HepG2 (cell line): ENCODE data around the gene TOP2A. TPM values are rescaled to one million over a fixed set of nuclear protein-coding genes. Genes with fewer than 3 reads are reported as not detected.

Experiments used
- ARID2 ChIP-seq: sonication (generic); formaldehyde crosslinking; IDR thresholded peaks from 2 replicates; pipeline ENCODE4 v1.8.1; 2022; ENCODE audit warnings: mild to moderate bottlenecking, missing genetic modification reagents, borderline replicate concordance
- FOSL2 ChIP-seq: sonication (generic); formaldehyde crosslinking; IDR thresholded peaks from 2 replicates; pipeline ENCODE4 v1.4.0; 2020; ENCODE audit warnings: missing genetic modification reagents
- FOXC1 ChIP-seq: sonication (generic); formaldehyde crosslinking; IDR thresholded peaks from 2 replicates; pipeline ENCODE4 v1.8.0; 2022; ENCODE audit warnings: mild to moderate bottlenecking, missing genetic modification reagents, borderline replicate concordance
- GABPB1 ChIP-seq: IDR thresholded peaks from 2 replicates; pipeline ENCODE4 v1.6.1; 2016; ENCODE audit warnings: mild to moderate bottlenecking, missing genetic modification reagents, moderate library complexity, missing compliant biosample characterization
- GATAD2A ChIP-seq: IDR thresholded peaks from 2 replicates; pipeline ENCODE4 v1.6.1; 2016
- GFI1 ChIP-seq: sonication (generic); formaldehyde crosslinking; IDR thresholded peaks from 2 replicates; pipeline ENCODE4 v1.5.0; 2020; ENCODE audit warnings: missing genetic modification reagents, mild to moderate bottlenecking, borderline replicate concordance
- HNRNPL ChIP-seq: fragments of 200-400 bp; formaldehyde crosslinking; IDR thresholded peaks from 2 replicates; pipeline ENCODE4 v1.6.1; 2017; ENCODE audit warnings: mild to moderate bottlenecking, low read depth, low read length
- MTF1 ChIP-seq: sonication (generic); formaldehyde crosslinking; IDR thresholded peaks from 2 replicates; pipeline ENCODE4 v1.5.0; 2020; ENCODE audit warnings: missing genetic modification reagents
- NFE2L1 ChIP-seq: sonication (generic); formaldehyde crosslinking; IDR thresholded peaks from 2 replicates; pipeline ENCODE4 v1.4.0; 2020; ENCODE audit warnings: missing genetic modification reagents, mild to moderate bottlenecking, borderline replicate concordance
- PAX8 ChIP-seq: sonication (generic); formaldehyde crosslinking; IDR thresholded peaks from 2 replicates; pipeline ENCODE4 v1.8.0; 2022; ENCODE audit warnings: mild to moderate bottlenecking, missing genetic modification reagents, borderline replicate concordance
- SIN3A ChIP-seq: IDR thresholded peaks from 2 replicates; pipeline ENCODE4 v1.6.1; 2011; ENCODE audit warnings: low read depth, mild to moderate bottlenecking, control low read depth, low read length, borderline replicate concordance
- SSRP1 ChIP-seq: IDR thresholded peaks from 2 replicates; pipeline ENCODE4 v1.6.1; 2016; ENCODE audit warnings: control low read depth
- THAP11 ChIP-seq: IDR thresholded peaks from 2 replicates; pipeline ENCODE4 v1.6.1; 2016; ENCODE audit warnings: missing biosample characterization, missing genetic modification reagents
- ZFP1 ChIP-seq: IDR thresholded peaks from 2 replicates; pipeline ENCODE4 v1.6.1; 2016
- ZKSCAN8 ChIP-seq: IDR thresholded peaks from 2 replicates; pipeline ENCODE4 v1.6.1; 2016; ENCODE audit warnings: borderline replicate concordance, missing genetic modification reagents, missing compliant biosample characterization
- ZNF180 ChIP-seq: sonication (generic); formaldehyde crosslinking; IDR thresholded peaks from 2 replicates; pipeline ENCODE4 v1.4.0; 2020; ENCODE audit warnings: low read depth, missing genetic modification reagents, borderline replicate concordance
- ZNF205 ChIP-seq: IDR thresholded peaks from 2 replicates; pipeline ENCODE4 v1.6.1; 2018; ENCODE audit warnings: missing biosample characterization, missing genetic modification reagents
- ZNF337 ChIP-seq: sonication (generic); formaldehyde crosslinking; IDR thresholded peaks from 2 replicates; pipeline ENCODE4 v1.5.1; 2020; ENCODE audit warnings: missing genetic modification reagents, low read depth, mild to moderate bottlenecking, borderline replicate concordance
- ZNF703 ChIP-seq: sonication (generic); formaldehyde crosslinking; IDR thresholded peaks from 2 replicates; pipeline ENCODE4 v1.5.1; 2020; ENCODE audit warnings: missing genetic modification reagents, mild to moderate bottlenecking, moderate library complexity, borderline replicate concordance
- ZNF747 ChIP-seq: sonication (generic); formaldehyde crosslinking; IDR thresholded peaks from 2 replicates; pipeline ENCODE4 v1.8.1; 2023; ENCODE audit warnings: missing genetic modification reagents, mild to moderate bottlenecking, borderline replicate concordance
- ZNF75D ChIP-seq: sonication (generic); formaldehyde crosslinking; IDR thresholded peaks from 2 replicates; pipeline ENCODE4 v1.8.1; 2023; ENCODE audit warnings: missing genetic modification reagents, mild to moderate bottlenecking, borderline replicate concordance
- ZNF772 ChIP-seq: sonication (generic); formaldehyde crosslinking; IDR thresholded peaks from 2 replicates; pipeline ENCODE4 v1.5.0; 2020; ENCODE audit warnings: mild to moderate bottlenecking, missing genetic modification reagents
- ZNF781 ChIP-seq: sonication (generic); formaldehyde crosslinking; IDR thresholded peaks from 2 replicates; pipeline ENCODE4 v1.5.1; 2020; ENCODE audit warnings: borderline replicate concordance, mild to moderate bottlenecking, missing genetic modification reagents; ENCODE audit errors: not compliant biosample characterization
- ZNF83 ChIP-seq: sonication (generic); formaldehyde crosslinking; IDR thresholded peaks from 2 replicates; pipeline ENCODE4 v1.4.0; 2020; ENCODE audit warnings: missing genetic modification reagents, mild to moderate bottlenecking, borderline replicate concordance
- polyA plus RNA-seq, 8 experiments: library from polyadenylated mRNA; depleted of rRNA in 3 of 8; stranded (reverse) in 7 of 8; unstranded in 1 of 8; fragments of >200 nt; fragmentation: Illumina TruSeq in 4 of 8; extraction: Trizol in 4 of 8; gene quantifications; 2 replicates each; pipeline versions ENCODE4 v1.2.1 to v1.2.3, GENCODE V29; 2011 to 2016; ENCODE audit warnings: low read depth in 4 of 8, missing spikeins in 1 of 8, mixed read lengths in 1 of 8; ENCODE audit not compliant: insufficient read depth in 1 of 8
- total RNA-seq, 5 experiments: library from RNA; depleted of rRNA; stranded (reverse); fragments of >200 nt; fragmentation: Illumina TruSeq; extraction: Trizol; gene quantifications; 2 replicates each; pipeline ENCODE4 v1.2.3, GENCODE V29; 2016; ENCODE audit warnings: low read depth in 1 of 5
- TF ChIP-seq, protein P1 (sequence below): sonication (generic); formaldehyde crosslinking; IDR thresholded peaks from 2 replicates; pipeline ENCODE4 v1.5.0; 2020; ENCODE audit warnings: mild to moderate bottlenecking, missing genetic modification reagents
- TF ChIP-seq, protein P2 (sequence below): sonication (generic); formaldehyde crosslinking; IDR thresholded peaks from 2 replicates; pipeline ENCODE4 v1.5.0; 2020; ENCODE audit warnings: missing genetic modification reagents, mild to moderate bottlenecking, borderline replicate concordance

The TOP2A gene
- total and polyA plus RNA-seq, 2 of the 13 experiments (the other 11 are each of a cell fraction or from before 2014, with no cell fraction given), result 108 to 327 TPM

DNA sequence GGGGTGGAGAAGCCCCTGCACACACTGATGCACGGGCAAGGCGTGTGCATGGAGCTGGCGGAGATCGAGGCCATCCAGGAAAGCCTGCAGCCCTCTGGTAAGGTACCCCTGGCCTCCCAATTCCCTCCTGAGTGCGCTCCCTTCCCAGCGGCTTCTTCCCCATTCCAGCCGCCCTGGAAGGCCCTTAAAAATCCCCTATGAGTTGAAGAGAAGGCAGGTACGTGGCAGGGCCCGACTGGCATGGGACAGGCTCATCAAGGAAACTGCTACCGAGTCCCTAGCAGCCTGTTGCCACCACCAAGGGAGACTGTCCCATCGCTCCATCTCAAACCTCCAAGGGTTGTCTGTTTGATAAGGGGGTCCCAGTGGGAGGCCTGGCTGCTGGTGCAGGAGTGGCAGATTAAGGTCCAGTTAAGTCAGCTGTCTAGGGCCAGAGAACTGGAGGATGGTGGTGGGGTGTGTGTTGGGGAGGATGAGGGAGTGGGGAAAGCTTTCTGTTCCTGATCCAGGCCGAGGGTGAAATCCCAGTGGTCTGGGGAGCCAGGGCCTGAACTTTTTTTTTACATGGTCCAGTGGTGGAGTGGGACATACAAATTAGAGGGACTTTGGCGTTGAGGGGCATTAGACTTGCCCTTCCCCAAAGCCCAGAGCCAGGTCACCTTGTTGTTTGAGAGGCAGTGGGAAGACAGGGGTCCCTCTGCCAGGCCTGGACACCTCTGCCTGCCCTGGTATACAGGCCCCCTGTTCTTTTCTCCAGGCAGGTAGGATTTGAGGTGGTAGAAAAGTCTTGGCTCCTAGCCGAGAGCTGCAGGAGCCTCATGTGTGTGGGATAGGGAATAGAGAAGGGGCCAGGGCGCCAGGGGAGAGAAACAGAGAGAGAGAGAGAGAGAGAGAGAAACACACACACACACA lies 26.5 kb upstream of the TOP2A start (continued):
- peak; percentile 39; the same call in 1 of the 2 replicates for TF ChIP-seq ZNF747 (CRISPR knock-in tag)
- 0 out of 2 replicates have a peak, but pooled peaks have one; percentile 9 for TF ChIP-seq ZNF180 (CRISPR knock-in tag)
- peak; percentile 1; the same call in 1 of the 2 replicates for TF ChIP-seq FOSL2 (CRISPR knock-in tag)
- no peak for TF ChIP-seq ZNF205 (CRISPR knock-in tag)
- TF ChIP-seq, protein P1, sequence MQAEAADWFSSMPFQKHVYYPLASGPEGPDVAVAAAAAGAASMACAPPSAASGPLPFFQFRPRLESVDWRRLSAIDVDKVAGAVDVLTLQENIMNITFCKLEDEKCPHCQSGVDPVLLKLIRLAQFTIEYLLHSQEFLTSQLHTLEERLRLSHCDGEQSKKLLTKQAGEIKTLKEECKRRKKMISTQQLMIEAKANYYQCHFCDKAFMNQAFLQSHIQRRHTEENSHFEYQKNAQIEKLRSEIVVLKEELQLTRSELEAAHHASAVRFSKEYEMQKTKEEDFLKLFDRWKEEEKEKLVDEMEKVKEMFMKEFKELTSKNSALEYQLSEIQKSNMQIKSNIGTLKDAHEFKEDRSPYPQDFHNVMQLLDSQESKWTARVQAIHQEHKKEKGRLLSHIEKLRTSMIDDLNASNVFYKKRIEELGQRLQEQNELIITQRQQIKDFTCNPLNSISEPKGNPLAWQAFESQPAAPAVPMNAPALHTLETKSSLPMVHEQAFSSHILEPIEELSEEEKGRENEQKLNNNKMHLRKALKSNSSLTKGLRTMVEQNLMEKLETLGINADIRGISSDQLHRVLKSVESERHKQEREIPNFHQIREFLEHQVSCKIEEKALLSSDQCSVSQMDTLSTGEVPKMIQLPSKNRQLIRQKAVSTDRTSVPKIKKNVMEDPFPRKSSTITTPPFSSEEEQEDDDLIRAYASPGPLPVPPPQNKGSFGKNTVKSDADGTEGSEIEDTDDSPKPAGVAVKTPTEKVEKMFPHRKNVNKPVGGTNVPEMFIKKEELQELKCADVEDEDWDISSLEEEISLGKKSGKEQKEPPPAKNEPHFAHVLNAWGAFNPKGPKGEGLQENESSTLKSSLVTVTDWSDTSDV, result 0 out of 2 replicates have a peak, but pooled peaks have one; percentile 9
- 0 out of 2 replicates have a peak, but pooled peaks have one; percentile 2 for TF ChIP-seq ZFP1 (CRISPR knock-in tag)
- 0 out of 2 replicates have a peak, but pooled peaks have one; percentile 40 for TF ChIP-seq ZNF703 (CRISPR knock-in tag)
- TF ChIP-seq ZNF337, result no peak
- peak; percentile 58 for TF ChIP-seq ZNF781
- TF ChIP-seq ARID2 (CRISPR knock-in tag), result no peak
- 0 out of 2 replicates have a peak, but pooled peaks have one; percentile 49 for TF ChIP-seq SSRP1 (CRISPR knock-in tag)
- TF ChIP-seq MTF1 (CRISPR knock-in tag), result 0 out of 2 replicates have a peak, but pooled peaks have one; percentile 18
- TF ChIP-seq PAX8, result 0 out of 2 replicates have a peak, but pooled peaks have one; percentile 28
- 0 out of 2 replicates have a peak, but pooled peaks have one; percentile 3 for TF ChIP-seq HNRNPL
- no peak for TF ChIP-seq NFE2L1 (CRISPR knock-in tag)
- TF ChIP-seq SIN3A, result 0 out of 2 replicates have a peak, but pooled peaks have one; percentile 2
- no peak for TF ChIP-seq THAP11 (CRISPR knock-in tag)
- TF ChIP-seq ZNF83, result peak; percentile 65; the same call in 1 of the 2 replicates
- 0 out of 2 replicates have a peak, but pooled peaks have one; percentile 24 for TF ChIP-seq GATAD2A
- TF ChIP-seq GABPB1 (CRISPR knock-in tag), result peak; percentile 4; the same call in 1 of the 2 replicates
- TF ChIP-seq GFI1 (CRISPR knock-in tag), result 0 out of 2 replicates have a peak, but pooled peaks have one; percentile 20
- no peak for TF ChIP-seq ZKSCAN8 (CRISPR knock-in tag)
- TF ChIP-seq ZNF772 (CRISPR knock-in tag), result 0 out of 2 replicates have a peak, but pooled peaks have one; percentile 63
- 0 out of 2 replicates have a peak, but pooled peaks have one; percentile 74 for TF ChIP-seq ZNF75D (CRISPR knock-in tag)
- TF ChIP-seq FOXC1 (CRISPR knock-in tag), result peak; percentile 12; the same call in 1 of the 2 replicates
- TF ChIP-seq, protein P2, sequence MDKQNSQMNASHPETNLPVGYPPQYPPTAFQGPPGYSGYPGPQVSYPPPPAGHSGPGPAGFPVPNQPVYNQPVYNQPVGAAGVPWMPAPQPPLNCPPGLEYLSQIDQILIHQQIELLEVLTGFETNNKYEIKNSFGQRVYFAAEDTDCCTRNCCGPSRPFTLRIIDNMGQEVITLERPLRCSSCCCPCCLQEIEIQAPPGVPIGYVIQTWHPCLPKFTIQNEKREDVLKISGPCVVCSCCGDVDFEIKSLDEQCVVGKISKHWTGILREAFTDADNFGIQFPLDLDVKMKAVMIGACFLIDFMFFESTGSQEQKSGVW (CRISPR knock-in tag), result 0 out of 2 replicates have a peak, but pooled peaks have one; percentile 17
